Naive B cell (primary cell): ENCODE measurements around the gene CMIP. TPM values are rescaled to one million over a fixed set of nuclear protein-coding genes. Genes with fewer than 3 reads are reported as not detected.
A peak's percentile ranks its signal among the peaks of the same experiment; 100 is the strongest.

Source experiments
- ATAC-seq, 2 donors: fragments of 150-1000 bp; cut with Tn5 transposase; 2 replicates each; pipeline ENCODE4 v1.10.0; 2021; ENCODE audit warnings: low read depth in 2 of 2, mild to moderate bottlenecking in 2 of 2, moderate library complexity in 2 of 2
- DNase-seq: peaks from one replicate; pipeline ENCODE4 v3.0.0; 2022
- H3K27ac Mint-ChIP-seq, 6 donors: one replicate each; pipeline ENCODE4 v1.8.0; 2020 to 2022; ENCODE audit warnings: mild to moderate bottlenecking in 6 of 6, mixed read lengths in 6 of 6, moderate library complexity in 5 of 6, inconsistent platforms in 2 of 6
- H3K27me3 Mint-ChIP-seq, 3 donors: one replicate each; pipeline ENCODE4 v1.8.0; 2021 to 2022; ENCODE audit warnings: mixed read lengths in 3 of 3, mild to moderate bottlenecking in 1 of 3
- H3K36me3 Mint-ChIP-seq, 2 donors: one replicate each; pipeline ENCODE4 v1.8.0; 2020 to 2022; ENCODE audit warnings: mixed read lengths in 2 of 2, inconsistent platforms in 1 of 2, mild to moderate bottlenecking in 1 of 2
- H3K4me1 Mint-ChIP-seq, 3 donors: one replicate each; pipeline ENCODE4 v1.8.0; 2020 to 2022; ENCODE audit warnings: mixed read lengths in 3 of 3, inconsistent platforms in 1 of 3, mild to moderate bottlenecking in 1 of 3, moderate library complexity in 1 of 3
- H3K4me3 Mint-ChIP-seq, 8 donors: one replicate each; pipeline ENCODE4 v1.8.0; 2020 to 2022; ENCODE audit warnings: mild to moderate bottlenecking in 8 of 8, mixed read lengths in 8 of 8, moderate library complexity in 8 of 8, inconsistent platforms in 2 of 8
- H3K9me3 Mint-ChIP-seq, 7 donors: one replicate each; pipeline ENCODE4 v1.8.0; 2020 to 2022; ENCODE audit warnings: mixed read lengths in 7 of 7, mild to moderate bottlenecking in 5 of 7, inconsistent platforms in 2 of 7, moderate library complexity in 1 of 7
- polyA plus RNA-seq, 6 donors: library from polyadenylated mRNA; unstranded; fragments of 300-500 nt; fragmentation: Illumina TruSeq; gene quantifications; one replicate each; pipeline ENCODE4 v1.2.3, GENCODE V29; 2021; ENCODE audit warnings: low read depth in 6 of 6

Gene CMIP
- polyA plus RNA-seq, 6 donors from 2014 or later: 0.61 to 2.5 (median 1.3) TPM

DNA sequence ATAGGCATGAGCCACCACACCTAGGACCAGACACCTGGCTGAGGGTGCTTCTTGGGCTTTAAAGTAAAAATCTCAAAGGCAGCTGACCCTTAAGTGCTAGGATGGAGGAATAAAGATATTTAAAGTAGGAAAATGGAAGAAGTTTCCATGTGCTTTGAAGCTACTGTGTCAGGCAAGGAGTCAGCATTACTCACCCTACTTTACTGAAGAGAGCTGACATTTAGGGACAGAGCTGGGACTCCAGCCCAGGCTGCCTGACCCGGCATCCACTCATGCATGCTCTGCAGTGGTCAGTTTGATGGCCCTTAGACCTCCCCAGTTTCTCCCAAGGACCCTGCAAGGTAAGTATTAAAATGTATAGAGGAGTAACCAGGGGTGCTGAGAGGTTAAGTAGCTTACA, 209.7 kb downstream of the CMIP start:
- peaks cover 13 to 18% of the 10 kb centered on the region in 2 donors for H3K36me3 Mint-ChIP-seq
- DNase-seq: no peak
- H3K9me3 Mint-ChIP-seq: no peaks in the 10 kb centered on the region
- no peak for ATAC-seq
- no peak overlapping the region for H3K4me3 Mint-ChIP-seq
- H3K27me3 Mint-ChIP-seq: no peaks in the 10 kb centered on the region
- peaks cover 5 to 18% (median 8%) of the 10 kb centered on the region in 3 donors for H3K4me1 Mint-ChIP-seq
- peak overlapping the region in 1 of 6 donors; percentile 34 for H3K27ac Mint-ChIP-seq

DNA sequence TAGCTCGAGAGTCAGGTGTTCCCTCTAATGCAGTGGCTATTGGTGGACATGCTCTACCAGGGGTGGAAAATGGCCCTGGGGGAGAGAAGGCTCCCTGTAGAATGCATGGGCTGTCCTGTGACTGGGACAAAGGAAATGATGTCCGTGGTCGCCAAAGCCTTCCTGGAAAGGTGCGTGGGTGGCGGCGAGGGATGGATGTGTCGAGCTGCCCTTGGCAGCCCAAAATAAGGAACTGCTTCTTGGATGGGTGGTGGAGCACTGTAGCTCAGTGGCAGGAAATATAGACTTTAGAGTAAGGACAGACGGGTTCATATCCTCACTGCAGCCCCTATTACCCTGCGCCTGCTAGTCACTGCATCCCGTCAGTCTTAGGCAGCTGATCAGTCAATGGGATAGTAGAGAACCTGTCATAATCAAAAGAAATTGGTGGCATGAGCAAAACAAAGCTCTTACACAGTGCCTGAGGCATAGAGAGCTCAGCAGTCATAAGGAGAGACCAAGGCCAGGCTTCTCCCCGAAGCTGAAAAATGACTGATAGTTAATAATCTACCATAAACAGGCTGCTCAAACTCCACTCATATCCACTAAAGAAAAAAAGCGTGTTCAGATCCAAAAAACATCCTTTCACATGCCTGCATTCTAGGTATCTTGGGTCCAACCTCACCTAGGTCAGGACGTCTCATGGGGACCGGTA, 211.0 kb downstream of the CMIP start:
- no peak overlapping the region for H3K4me3 Mint-ChIP-seq
- ATAC-seq: no peak
- H3K27me3 Mint-ChIP-seq: no peaks in the 10 kb centered on the region
- H3K27ac Mint-ChIP-seq: peak overlapping the region in 1 of 6 donors; percentile 13
- H3K9me3 Mint-ChIP-seq: no peaks in the 10 kb centered on the region
- H3K36me3 Mint-ChIP-seq: peaks cover 13 to 20% of the 10 kb centered on the region in 2 donors
- DNase-seq: no peak
- H3K4me1 Mint-ChIP-seq: peaks cover 0 to 6% (median under 1%) of the 10 kb centered on the region in 3 donors

DNA sequence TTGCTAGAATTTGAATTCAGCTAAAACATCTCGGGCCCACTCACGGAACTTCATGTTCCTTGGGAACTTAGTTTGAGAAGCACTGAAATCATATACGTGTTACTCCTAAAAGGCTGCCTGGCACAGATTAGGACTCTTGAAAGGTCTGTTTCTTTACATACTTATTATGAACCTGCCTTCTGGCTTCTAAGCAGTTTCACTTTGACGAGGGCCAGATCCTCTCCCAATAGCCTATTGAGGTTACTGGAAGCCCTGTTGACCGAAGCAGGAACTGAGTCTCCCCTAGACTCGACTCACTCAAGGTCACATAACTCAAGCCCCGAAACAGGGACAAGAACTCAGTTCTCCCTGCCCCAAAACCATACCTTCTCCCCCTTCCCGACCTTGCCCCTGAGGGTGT, 212.6 kb downstream of the CMIP start:
- no peak for ATAC-seq
- Mint-ChIP-seq H3K27me3 (no peaks in the 10 kb centered on the region), H3K9me3 (no peaks in the 10 kb centered on the region), H3K27ac (peak overlapping the region in 1 of 6 donors; percentile 49), H3K36me3 (peaks cover 13 to 20% of the 10 kb centered on the region in 2 donors), H3K4me3 (no peak overlapping the region), H3K4me1 (peaks cover 0 to 6% (median 0%) of the 10 kb centered on the region in 3 donors)
- no peak for DNase-seq

DNA sequence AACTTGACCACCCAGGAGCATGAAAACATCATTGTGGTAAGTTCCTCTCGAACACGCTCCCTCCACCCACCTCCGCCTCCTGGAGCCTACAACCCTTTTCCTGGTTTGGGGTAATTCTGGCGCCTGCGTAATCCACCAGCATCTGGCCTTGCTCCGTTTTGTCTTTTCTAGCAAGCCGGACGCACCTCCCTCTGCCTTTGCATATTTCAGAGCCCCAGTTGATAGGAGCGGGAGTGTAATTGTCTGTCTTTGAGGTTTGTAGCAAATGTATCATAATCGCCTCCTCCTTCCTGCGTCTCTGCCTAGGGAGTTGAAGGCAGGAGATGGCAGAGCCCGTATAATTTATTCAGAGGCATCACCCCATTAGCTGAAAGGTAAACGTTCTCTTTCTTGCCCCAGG, 213.2 kb downstream of the CMIP start:
- Mint-ChIP-seq H3K27me3 (no peaks in the 10 kb centered on the region), H3K9me3 (no peaks in the 10 kb centered on the region), H3K4me1 (peaks cover 0 to 6% (median 0%) of the 10 kb centered on the region in 3 donors), H3K4me3 (no peak overlapping the region), H3K27ac (no peak overlapping the region), H3K36me3 (peaks cover 13 to 21% of the 10 kb centered on the region in 2 donors)
- no peak for ATAC-seq
- DNase-seq: no peak

DNA sequence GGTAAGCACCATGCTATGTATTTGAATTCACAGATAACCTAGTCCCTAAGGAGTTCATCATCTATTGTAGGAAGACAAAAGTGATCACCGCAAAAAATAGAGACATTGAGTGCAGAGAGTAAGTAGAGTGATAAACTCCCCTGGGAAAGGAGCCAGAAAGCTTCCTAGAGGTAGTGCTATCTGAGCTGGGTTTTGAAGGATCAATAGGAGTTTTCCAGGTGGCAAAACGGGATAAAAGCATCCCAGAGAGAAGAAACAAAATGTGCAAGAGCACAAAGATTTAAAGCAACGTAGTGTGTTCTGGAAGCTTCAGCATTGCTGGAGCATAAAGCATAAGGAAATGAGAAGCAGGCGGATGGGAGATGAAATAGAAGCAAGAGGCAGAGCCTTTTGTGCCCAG, 213.8 kb downstream of the CMIP start:
- ATAC-seq (no peak), DNase-seq (no peak)
- Mint-ChIP-seq H3K27ac (peak overlapping the region in 1 of 6 donors; percentile 4), H3K36me3 (peaks cover 13 to 27% of the 10 kb centered on the region in 2 donors), H3K9me3 (no peaks in the 10 kb centered on the region), H3K4me1 (peaks cover 0 to 6% (median 4%) of the 10 kb centered on the region in 3 donors), H3K4me3 (no peak overlapping the region), H3K27me3 (no peaks in the 10 kb centered on the region)

DNA sequence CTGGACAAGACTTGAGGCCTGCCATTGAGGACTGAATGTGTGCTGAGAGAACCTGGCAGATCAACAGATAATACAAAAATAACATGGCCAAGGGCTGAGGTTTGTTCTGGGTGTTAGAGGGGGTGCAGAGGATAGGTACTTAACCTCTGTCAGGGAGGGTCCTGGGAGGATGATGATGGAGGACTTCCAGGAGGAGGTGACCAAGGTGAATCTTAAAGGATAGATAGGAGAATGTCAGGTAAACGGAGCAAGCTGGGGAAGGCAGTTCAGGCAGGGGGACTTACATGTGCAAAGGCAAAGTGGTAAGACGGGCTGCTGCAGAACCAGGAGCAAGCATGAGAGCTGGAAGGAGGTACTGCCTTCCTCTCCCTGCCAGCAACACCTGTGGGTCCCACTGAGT, 214.6 kb downstream of the CMIP start:
- Mint-ChIP-seq H3K36me3 (peaks cover 13 to 29% of the 10 kb centered on the region in 2 donors), H3K27me3 (no peaks in the 10 kb centered on the region), H3K9me3 (no peaks in the 10 kb centered on the region), H3K4me1 (peaks cover 0 to 6% (median 4%) of the 10 kb centered on the region in 3 donors), H3K27ac (peak overlapping the region in 4 of 6 donors; percentile 42 to 94 (median 48)), H3K4me3 (no peak overlapping the region)
- DNase-seq (no peak), ATAC-seq (no peak)

DNA sequence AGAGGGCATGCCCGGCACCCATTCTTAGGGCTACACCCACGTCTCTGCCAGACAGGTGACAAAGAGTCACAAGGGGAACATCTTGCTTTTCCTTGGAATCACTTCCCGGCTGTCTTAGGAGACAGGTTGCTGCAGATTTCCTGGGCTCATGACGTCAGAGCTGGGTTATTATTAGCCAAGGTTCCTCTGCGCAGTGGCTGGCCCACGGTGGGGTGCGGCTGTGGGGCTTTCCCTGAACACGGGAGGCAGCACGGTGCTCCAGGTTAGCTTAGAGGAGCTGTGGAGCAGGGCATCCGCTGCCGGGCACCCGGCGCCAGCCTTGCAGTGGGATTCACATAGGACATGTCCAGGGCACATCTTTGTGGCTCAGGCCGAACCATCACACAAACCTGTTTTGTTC, 216.5 kb downstream of the CMIP start:
- no peak overlapping the region for H3K4me3 Mint-ChIP-seq
- DNase-seq: no peak
- no peaks in the 10 kb centered on the region for H3K9me3 Mint-ChIP-seq
- ATAC-seq: no peak
- peaks cover 0 to 4% (median 0%) of the 10 kb centered on the region in 3 donors for H3K4me1 Mint-ChIP-seq
- no peak overlapping the region for H3K27ac Mint-ChIP-seq
- peaks cover 30 to 43% of the 10 kb centered on the region in 2 donors for H3K36me3 Mint-ChIP-seq
- H3K27me3 Mint-ChIP-seq: no peaks in the 10 kb centered on the region

DNA sequence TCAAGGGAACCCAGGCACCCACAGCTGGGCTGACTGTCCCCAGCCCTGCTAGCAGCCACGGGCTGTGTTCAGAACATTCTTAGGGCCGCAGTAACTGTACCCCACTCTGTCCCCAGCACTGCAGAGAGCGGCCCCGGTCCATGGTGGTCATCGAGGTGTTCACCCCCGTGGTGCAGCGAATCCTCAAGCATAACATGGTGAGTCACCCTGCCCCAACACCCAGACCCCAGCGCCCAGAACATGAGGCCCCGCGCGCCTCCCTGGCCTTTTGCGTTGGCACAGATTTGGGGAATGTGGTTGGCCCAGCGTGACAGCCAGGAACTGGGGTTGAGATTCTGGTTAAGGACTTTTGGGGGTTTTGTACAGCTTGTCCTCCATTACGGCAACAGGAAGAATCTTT, 219.5 kb downstream of the CMIP start:
- Mint-ChIP-seq H3K27ac (peak overlapping the region in 2 of 6 donors; percentile 29 to 65), H3K4me3 (no peak overlapping the region), H3K9me3 (peaks cover 0 to 1% (median 0%) of the 10 kb centered on the region in 7 donors), H3K27me3 (no peaks in the 10 kb centered on the region), H3K36me3 (peaks cover 19 to 37% of the 10 kb centered on the region in 2 donors), H3K4me1 (peaks cover 0 to 8% (median 5%) of the 10 kb centered on the region in 3 donors)
- ATAC-seq (no peak), DNase-seq (no peak)

DNA sequence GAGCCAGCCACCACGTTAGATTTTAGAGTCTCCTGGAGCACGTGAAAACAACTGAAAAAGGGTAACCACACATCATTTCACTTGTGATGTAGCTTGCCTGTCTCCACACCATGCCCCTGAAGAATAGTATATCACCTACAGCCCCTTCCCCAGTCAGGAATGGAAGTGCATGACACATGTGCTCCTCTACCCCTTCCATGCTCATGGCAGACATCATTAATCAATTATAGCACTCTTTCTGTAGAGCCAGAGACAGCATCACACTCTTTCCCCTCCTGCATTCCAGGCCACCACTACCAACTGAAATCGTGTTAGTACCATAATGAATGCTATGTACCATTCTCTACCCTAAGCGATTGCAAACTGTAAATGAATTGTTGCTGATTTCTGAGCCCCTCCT, 221.0 kb downstream of the CMIP start:
- Mint-ChIP-seq H3K36me3 (peaks cover 17 to 46% of the 10 kb centered on the region in 2 donors), H3K4me3 (no peak overlapping the region), H3K27ac (peak overlapping the region in 1 of 6 donors; percentile 12), H3K27me3 (no peaks in the 10 kb centered on the region), H3K4me1 (peaks cover 0 to 13% (median 5%) of the 10 kb centered on the region in 3 donors), H3K9me3 (peaks cover 0 to 1% (median 0%) of the 10 kb centered on the region in 7 donors)
- ATAC-seq: no peak
- DNase-seq: no peak

DNA sequence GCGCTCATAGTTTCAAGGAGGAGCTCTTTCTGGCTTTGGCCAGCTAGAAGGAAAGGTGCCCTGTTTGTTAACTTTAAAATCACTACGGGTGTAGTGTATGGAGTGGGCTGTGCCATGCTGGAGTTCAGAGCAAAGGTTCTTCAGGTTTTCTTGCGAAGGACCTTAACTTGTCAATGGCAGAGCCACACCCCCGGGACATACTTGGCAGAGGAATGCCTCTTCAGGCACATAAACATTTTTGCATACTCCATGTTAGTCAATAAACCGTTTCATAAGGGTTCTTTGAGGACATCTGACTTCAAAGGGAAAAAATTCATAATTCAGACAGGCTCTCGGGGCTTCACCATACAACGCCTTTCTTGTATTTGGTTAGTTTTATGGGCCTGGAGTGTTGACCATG, 221.5 kb downstream of the CMIP start:
- DNase-seq (no peak), ATAC-seq (no peak)
- H3K9me3 Mint-ChIP-seq: peaks cover 0 to 1% (median 0%) of the 10 kb centered on the region in 7 donors
- peaks cover 0 to 13% (median 5%) of the 10 kb centered on the region in 3 donors for H3K4me1 Mint-ChIP-seq
- H3K4me3 Mint-ChIP-seq: no peak overlapping the region
- H3K27ac Mint-ChIP-seq: peak overlapping the region in 1 of 6 donors; percentile 12
- H3K36me3 Mint-ChIP-seq: peaks cover 17 to 49% of the 10 kb centered on the region in 2 donors
- no peaks in the 10 kb centered on the region for H3K27me3 Mint-ChIP-seq

DNA sequence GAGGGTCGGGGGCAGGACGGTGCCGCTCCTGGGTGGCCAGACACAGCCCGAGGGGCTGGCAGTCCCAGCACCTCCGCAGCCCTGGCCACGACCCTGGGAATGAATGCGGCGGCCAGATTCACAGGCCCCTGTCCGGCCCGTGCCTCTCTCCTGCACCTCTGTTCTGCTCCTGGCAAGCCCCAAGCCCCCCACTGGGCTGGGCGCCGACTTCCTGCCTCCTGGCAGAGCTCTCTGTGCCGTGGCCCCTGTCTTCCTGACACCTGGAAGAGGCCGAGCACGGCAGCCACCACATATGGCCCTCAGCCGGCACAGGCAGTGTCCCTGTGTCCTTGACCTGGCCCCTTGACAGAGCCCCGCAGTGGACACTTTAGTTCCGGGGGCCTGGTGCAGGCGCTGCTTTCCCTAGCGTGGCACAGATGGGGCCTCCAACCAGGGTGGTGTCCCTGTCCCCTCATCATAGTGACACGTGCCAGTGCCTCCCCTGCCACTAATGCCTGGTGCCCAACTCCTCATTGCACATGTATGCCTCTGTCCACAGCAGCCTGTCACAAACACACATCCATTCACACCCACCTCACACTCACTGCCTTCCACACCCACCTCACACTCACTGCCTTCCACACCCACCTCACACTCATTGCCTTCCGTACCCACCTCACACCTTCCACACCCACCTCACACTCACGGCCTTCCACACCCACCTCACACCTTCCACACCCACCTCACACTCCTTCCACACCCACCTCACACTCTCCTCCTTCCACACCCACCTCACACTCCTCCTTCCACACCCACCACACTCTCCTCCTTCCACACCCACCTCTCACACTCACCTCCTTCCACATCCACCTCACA, 223.9 kb downstream of the CMIP start:
- Mint-ChIP-seq H3K36me3 (peaks cover 27 to 48% of the 10 kb centered on the region in 2 donors), H3K27ac (peak overlapping the region in 1 of 6 donors; percentile 39), H3K4me3 (no peak overlapping the region), H3K9me3 (peaks cover 0 to 1% (median 0%) of the 10 kb centered on the region in 7 donors), H3K27me3 (no peaks in the 10 kb centered on the region), H3K4me1 (peaks cover 0 to 8% (median 5%) of the 10 kb centered on the region in 3 donors)
- ATAC-seq: no peak
- DNase-seq: no peak

DNA sequence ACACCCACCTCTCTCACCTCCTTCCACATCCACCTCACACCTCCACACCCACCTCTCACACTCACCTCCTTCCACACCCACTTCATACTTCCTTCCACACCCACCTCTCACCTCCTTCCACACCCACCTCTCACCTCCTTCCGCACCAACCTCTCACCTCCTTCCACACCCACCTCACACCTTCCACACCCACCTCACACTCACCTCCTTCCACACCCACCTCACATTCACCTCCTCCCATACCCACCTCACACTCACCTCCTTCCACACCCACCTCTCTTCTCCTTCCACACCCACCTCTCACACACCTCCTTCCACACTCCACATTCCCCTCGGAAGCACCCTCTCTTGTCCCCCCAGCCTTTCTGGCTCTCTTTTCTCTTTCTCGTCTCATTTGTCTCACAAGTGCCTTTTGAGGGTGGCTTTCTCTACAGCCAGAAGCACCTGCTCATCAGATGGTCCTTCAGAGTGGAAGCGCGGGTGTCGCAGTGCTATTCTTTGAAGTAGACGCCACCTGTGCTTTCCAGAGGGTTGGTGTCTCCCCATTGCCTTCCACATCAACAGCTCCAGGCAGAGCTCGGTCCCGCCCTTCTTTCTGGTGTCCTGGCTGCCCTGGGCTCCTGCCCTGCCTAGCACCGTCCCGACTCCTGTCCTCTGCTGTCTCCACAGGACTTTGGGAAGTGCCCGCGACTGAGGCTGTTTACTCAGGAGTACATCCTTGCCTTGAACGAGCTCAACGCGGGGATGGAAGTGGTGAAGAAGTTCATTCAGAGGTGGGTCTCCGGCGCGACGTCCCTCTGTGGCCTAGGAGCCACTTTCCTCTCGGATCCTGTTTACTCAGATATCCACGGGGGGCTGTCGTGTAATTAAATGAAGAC, 225.1 kb downstream of the CMIP start:
- peaks cover 24 to 42% of the 10 kb centered on the region in 2 donors for H3K36me3 Mint-ChIP-seq
- no peaks in the 10 kb centered on the region for H3K27me3 Mint-ChIP-seq
- DNase-seq (no peak), ATAC-seq (no peak)
- H3K4me1 Mint-ChIP-seq: peaks cover 0 to 8% (median 5%) of the 10 kb centered on the region in 3 donors
- H3K27ac Mint-ChIP-seq: peak overlapping the region in 4 of 6 donors; percentile 24 to 76 (median 38)
- peaks cover 0 to 1% (median 0%) of the 10 kb centered on the region in 7 donors for H3K9me3 Mint-ChIP-seq
- no peak overlapping the region for H3K4me3 Mint-ChIP-seq
